ENCODE data around the gene PIGS.
A peak's percentile ranks its signal among the peaks of the same experiment; 100 is the strongest.

PIGS gene

GRCh38 chr17:28575126-28575795 lies 3.9 kb upstream of the PIGS start:
- DNase-seq (ENCODE audit: low read depth in 1 of 2, low spot score in 1 of 2), result no peak
- in situ Hi-C loops (cut with HindIII; ENCODE audit: low pct_unique_long_range_greater_than_20kb, low sequenced_read_pairs), result no loop called here

GRCh38 chr17:28574526-28574925 lies 3.2 kb upstream of the PIGS start:
- no peak for TF ChIP-seq JUND (IDR thresholded peaks at IDR 0.05; ENCODE audit: low read depth)
- in situ Hi-C loops (cut with HindIII; ENCODE audit: low pct_unique_long_range_greater_than_20kb, low sequenced_read_pairs), result no loop called here
- peak in 1 of 2 experiments; percentile 41 for DNase-seq (ENCODE audit: low read depth in 1 of 2, low spot score in 1 of 2)

More at GRCh38 chr17:28575126-28575795, 3.9 kb upstream of the PIGS start:
- no peak for TF ChIP-seq JUND (IDR thresholded peaks at IDR 0.05; ENCODE audit: low read depth)

- in situ Hi-C loops (cut with HindIII; ENCODE audit: low pct_unique_long_range_greater_than_20kb, low sequenced_read_pairs), result no loop called here
Observed at GRCh38 chr17:28573966-28574480, 2.7 kb upstream of the PIGS start.

DNA sequence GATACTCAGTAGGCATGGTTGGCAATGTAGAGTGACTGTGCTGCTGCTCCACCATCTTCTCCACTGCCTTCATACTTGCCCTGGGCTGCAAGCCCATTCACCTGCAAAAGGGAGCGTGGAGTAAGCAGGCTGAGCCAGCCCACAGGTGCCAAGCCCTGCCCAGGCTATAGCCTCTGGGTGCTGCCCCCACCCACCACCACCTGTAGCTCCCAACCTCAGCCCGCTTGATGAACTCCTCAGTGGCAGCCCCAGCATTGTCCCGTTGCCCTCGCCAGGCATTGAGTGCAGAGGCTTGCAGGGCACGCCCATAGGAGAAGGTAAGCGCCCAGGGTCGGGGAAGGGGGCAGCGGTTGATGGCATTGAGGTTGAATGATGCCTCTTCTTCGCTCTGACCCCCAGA lies 2.2 kb upstream of the PIGS start:
- no peak for TF ChIP-seq JUND (IDR thresholded peaks at IDR 0.05; ENCODE audit: low read depth)
- in situ Hi-C loops (cut with HindIII; ENCODE audit: low pct_unique_long_range_greater_than_20kb, low sequenced_read_pairs), result no loop called here
- DNase-seq (ENCODE audit: low read depth in 1 of 2, low spot score in 1 of 2), result no peak

More at GRCh38 chr17:28573966-28574480, 2.7 kb upstream of the PIGS start:
- TF ChIP-seq JUND (IDR thresholded peaks at IDR 0.05; ENCODE audit: low read depth), result no peak
- DNase-seq (ENCODE audit: low read depth in 1 of 2, low spot score in 1 of 2), result no peak

DNA sequence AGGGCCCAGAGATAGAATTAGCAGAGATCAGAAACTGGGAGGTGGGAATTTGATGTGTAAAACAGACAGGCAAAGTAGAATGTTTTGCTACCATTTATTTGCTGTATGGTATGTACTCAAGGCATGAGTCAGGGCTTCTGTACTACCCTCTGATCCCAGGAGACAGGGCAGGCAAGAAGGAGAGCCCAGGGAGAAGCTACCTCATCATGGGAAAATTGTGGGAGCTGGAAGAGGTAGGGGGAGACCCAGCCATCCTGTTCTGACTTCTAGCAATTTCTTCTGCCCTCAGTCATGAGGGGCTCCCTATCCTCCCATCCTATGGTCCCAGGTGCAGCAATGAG lies 1.7 kb upstream of the PIGS start:
- DNase-seq (ENCODE audit: low read depth in 1 of 2, low spot score in 1 of 2), result no peak
- in situ Hi-C loops (cut with HindIII; ENCODE audit: low pct_unique_long_range_greater_than_20kb, low sequenced_read_pairs), result no loop called here
- TF ChIP-seq JUND (IDR thresholded peaks at IDR 0.05; ENCODE audit: low read depth), result no peak

- in situ Hi-C loops (cut with HindIII; ENCODE audit: low pct_unique_long_range_greater_than_20kb, low sequenced_read_pairs), result no loop called here
- no peak for TF ChIP-seq JUND (IDR thresholded peaks at IDR 0.05; ENCODE audit: low read depth)
- DNase-seq (ENCODE audit: low read depth in 1 of 2, low spot score in 1 of 2), result no peak
Observed at GRCh38 chr17:28572259-28573039, 1.1 kb upstream of the PIGS start.

DNA sequence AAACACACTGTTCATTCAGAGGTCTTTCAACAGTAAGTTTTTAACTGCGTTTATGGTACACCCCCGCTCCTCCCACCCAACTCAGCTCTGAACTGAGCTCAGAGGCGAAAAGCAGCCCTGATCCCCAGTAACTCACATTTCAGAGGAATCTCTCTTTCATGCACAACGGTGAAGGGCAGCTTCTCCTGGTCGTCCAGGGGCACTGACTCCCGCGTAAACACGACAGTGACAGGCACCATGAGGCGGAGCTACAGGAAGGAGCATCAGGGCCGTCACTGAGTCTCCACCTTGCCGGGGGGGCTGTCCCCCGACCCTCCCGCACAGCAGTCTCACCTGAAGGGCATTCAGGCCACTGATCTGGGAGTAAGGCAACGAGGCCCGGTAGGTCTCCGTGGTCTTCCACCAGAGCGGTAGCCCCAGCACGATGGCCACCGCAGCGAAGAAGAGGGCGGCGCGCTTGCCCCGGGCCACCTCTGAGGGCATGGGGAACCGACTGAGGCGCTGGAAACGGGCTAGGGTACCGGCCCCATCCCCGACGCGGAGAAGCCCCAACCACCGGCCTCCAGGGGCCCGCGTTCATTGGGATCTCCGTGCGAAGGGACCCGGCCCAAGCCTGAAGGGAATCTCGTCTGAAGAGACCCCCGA lies 486 bp downstream of the PIGS start:
- TF ChIP-seq JUND (IDR thresholded peaks at IDR 0.05; ENCODE audit: low read depth), result no peak
- in situ Hi-C loops (cut with HindIII; ENCODE audit: low pct_unique_long_range_greater_than_20kb, low sequenced_read_pairs), result no loop called here
- DNase-seq (ENCODE audit: low read depth in 1 of 2, low spot score in 1 of 2), result peak; percentile 30 to 62

- no peak for DNase-seq (ENCODE audit: low read depth in 1 of 2, low spot score in 1 of 2)
- no peak for TF ChIP-seq JUND (IDR thresholded peaks at IDR 0.05; ENCODE audit: low read depth)
- in situ Hi-C loops (cut with HindIII; ENCODE audit: low pct_unique_long_range_greater_than_20kb, low sequenced_read_pairs), result no loop called here
Observed at GRCh38 chr17:28569446-28569845, 1.9 kb downstream of the PIGS start.

- in situ Hi-C loops (cut with HindIII; ENCODE audit: low pct_unique_long_range_greater_than_20kb, low sequenced_read_pairs), result no loop called here
- no peak for DNase-seq (ENCODE audit: low read depth in 1 of 2, low spot score in 1 of 2)
- no peak for TF ChIP-seq JUND (IDR thresholded peaks at IDR 0.05; ENCODE audit: low read depth)
Observed at GRCh38 chr17:28567604-28568003, 3.7 kb downstream of the PIGS start.

DNA sequence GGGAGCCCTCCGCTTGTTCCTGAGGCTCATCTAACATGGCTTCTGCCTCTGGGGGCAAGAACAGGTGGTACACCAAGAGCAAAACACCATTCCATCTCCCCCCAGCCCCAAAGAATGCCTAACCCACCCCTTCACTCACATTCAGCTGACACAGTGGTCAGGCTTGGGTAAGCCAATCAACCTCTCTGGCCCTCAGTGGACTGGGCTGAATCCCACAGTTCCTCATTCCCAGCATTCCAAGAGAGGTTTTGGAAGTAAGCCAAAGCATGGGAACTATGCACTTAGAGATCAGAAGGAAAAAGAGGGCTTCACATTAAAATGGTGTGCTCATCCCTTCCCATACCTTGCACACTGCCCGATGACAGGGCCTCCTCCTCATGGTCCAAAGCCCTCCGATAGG lies 7.8 kb downstream of the PIGS start:
- in situ Hi-C loops (cut with HindIII; ENCODE audit: low pct_unique_long_range_greater_than_20kb, low sequenced_read_pairs), result no loop called here
- peak; percentile 33 to 83 for DNase-seq (ENCODE audit: low read depth in 1 of 2, low spot score in 1 of 2)
- TF ChIP-seq JUND (IDR thresholded peaks at IDR 0.05; ENCODE audit: low read depth), result no peak

- no peak for DNase-seq (ENCODE audit: low read depth in 1 of 2, low spot score in 1 of 2)
- no peak for TF ChIP-seq JUND (IDR thresholded peaks at IDR 0.05; ENCODE audit: low read depth)
- in situ Hi-C loops (cut with HindIII; ENCODE audit: low pct_unique_long_range_greater_than_20kb, low sequenced_read_pairs), result no loop called here
Observed at GRCh38 chr17:28555022-28555421, 16.3 kb downstream of the PIGS start.

DNA sequence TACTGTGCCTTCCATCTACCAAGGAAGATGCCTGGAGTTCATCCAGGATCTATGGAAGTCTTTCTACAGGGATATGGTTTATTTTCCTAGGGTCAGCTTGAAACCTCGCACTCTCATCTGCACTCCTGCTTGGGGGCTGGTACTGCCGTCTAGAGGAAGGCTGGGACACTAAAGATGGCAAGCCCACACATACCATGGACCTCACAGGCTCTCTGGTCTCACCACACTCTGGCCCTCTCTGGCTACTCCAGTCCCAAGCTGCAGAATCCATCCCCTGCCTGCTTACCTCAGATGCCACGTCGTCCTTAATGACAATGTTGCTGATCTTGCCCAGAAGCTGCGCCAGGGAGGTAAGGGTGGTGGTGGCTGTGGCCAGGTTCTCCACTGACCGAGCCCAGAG lies 16.8 kb downstream of the PIGS start:
- no peak for TF ChIP-seq JUND (IDR thresholded peaks at IDR 0.05; ENCODE audit: low read depth)
- no peak for DNase-seq (ENCODE audit: low read depth in 1 of 2, low spot score in 1 of 2)
- in situ Hi-C loops (cut with HindIII; ENCODE audit: low pct_unique_long_range_greater_than_20kb, low sequenced_read_pairs), result no loop called here

DNA sequence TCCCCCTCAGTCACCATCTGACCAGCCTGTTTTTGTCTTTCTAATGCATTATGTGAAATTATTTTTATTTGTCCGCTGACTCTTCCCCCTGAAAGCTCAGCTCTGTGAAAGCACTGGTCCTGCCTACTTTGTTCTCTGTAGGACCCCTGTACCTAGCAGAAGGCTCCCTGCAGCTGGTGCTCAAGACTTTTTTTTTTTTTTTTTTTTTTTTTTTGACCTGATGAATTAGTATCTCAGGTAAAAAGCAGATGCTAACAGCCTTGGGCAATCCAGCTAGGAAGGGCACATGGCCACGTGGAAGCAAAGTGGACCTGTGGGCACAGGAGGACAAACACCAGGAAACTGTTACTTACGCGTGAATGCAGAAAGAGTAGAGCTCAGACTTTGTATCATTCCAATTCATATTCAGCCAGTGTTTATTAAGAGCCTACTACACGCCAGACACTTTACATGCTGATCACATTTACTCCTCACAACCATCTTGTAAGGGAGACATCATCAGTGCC lies 18.3 kb downstream of the PIGS start:
- TF ChIP-seq JUND (IDR thresholded peaks at IDR 0.05; ENCODE audit: low read depth), result no peak
- DNase-seq (ENCODE audit: low read depth in 1 of 2, low spot score in 1 of 2), result no peak

More for the DNA sequence above, 18.3 kb downstream of the PIGS start:
- in situ Hi-C loops (cut with HindIII; ENCODE audit: low pct_unique_long_range_greater_than_20kb, low sequenced_read_pairs), result no loop called here

Measured in T47D (cell line).